GM12874 (cell line): ENCODE results near the gene TIMD4.

Experiments
- TF ChIP-seq, protein P1 (sequence below): IDR thresholded peaks from 2 replicates; pipeline ENCODE4 v1.5.1; 2011; ENCODE audit warnings: low read depth, mild to moderate bottlenecking, control low read depth, low read length, moderate library complexity; ENCODE audit not compliant: insufficient read depth

TIMD4 gene

GRCh38 chr5:156920042-156920860 lies 42.8 kb downstream of the TIMD4 start:
- TF ChIP-seq, protein P1, sequence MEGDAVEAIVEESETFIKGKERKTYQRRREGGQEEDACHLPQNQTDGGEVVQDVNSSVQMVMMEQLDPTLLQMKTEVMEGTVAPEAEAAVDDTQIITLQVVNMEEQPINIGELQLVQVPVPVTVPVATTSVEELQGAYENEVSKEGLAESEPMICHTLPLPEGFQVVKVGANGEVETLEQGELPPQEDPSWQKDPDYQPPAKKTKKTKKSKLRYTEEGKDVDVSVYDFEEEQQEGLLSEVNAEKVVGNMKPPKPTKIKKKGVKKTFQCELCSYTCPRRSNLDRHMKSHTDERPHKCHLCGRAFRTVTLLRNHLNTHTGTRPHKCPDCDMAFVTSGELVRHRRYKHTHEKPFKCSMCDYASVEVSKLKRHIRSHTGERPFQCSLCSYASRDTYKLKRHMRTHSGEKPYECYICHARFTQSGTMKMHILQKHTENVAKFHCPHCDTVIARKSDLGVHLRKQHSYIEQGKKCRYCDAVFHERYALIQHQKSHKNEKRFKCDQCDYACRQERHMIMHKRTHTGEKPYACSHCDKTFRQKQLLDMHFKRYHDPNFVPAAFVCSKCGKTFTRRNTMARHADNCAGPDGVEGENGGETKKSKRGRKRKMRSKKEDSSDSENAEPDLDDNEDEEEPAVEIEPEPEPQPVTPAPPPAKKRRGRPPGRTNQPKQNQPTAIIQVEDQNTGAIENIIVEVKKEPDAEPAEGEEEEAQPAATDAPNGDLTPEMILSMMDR, result no peak

GRCh38 chr5:156918311-156918845 lies 44.6 kb downstream of the TIMD4 start:
- TF ChIP-seq, protein P1, result no peak

DNA sequence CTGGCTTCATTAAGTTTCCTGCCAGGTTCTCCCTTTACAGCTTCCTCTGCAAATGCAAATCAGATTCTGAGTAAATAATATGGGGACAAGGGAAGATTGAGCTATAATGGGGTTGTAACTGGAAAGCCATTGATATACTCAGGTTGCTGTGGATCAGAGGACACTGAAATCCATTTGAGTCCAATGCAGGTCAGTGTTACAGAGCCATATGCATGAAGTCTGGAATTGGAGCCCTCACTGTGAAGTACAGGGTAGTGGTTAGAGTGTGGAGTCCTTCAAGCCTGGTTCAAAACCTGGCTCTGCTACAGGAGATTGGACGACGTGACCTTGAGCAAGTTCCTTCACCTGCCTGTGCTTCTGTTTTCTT lies 48.7 kb downstream of the TIMD4 start:
- TF ChIP-seq, protein P1, result no peak

DNA sequence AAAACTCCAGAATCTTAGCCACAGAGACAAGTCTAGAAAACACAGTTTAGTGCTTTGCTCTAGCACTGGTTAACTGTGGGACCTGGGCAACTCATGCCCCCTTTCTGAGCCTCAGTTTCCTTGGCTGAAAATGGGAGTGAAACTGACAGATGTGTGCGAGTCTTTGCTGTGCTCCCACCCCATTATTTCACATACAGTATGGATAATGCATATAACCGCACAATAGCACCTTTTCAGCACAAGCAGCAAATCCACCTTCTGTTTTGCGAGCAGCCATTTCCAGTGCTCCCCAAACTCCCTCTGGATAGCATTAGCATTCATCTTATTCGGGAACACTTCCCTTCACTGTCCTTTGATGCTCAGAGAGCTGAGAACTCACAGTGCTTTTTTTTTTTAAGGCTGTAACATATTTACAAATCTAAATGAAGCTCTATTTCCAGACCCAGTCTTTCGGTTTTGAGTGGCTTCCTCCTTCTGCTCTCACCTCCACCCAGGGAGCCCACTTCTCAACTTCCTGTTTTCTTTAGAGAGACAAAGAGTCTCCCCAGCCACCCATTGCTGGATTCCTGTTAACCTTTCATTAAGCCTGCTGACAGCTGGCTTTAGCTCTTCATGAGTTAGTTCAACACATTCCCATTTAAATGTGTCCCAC lies 49.2 kb downstream of the TIMD4 start:
- TF ChIP-seq, protein P1, result no peak

GRCh38 chr5:156913355-156913718 lies 49.7 kb downstream of the TIMD4 start:
- TF ChIP-seq, protein P1, result no peak

DNA sequence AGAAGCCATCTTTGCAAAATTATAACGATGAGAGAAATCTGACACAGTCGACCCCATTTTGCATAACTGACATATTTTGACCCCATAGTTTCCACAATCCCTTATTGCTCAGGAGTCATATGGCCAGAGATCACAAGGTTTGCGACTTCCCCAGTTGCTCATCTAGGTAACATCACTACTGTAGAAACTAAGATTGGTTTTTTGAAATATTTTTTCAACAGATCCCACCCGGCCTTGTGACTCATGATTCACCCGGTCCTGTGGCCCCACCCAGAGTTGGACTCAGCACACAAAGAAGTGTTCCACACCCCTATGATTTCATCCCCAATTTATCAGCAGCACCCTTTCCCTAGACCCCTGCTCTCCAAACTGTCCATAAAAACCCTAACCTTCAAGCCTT lies 50.2 kb downstream of the TIMD4 start:
- TF ChIP-seq, protein P1, result no peak

- TF ChIP-seq, protein P1, result no peak
These were observed 53.8 kb downstream of the TIMD4 start for GRCh38 chr5:156909180-156909579.
